Right lobe of liver (tissue), 6 donors: ENCODE measurements around the gene ZNF547. TPM values are rescaled to one million over a fixed set of nuclear protein-coding genes. Genes with fewer than 3 reads are reported as not detected.
A peak's percentile ranks its signal among the peaks of the same experiment; 100 is the strongest.

Experiments
- ATAC-seq, 4 donors: fragments of 200-7000 bp; cut with Tn5 transposase; one replicate each; pipeline ENCODE4 v1.9.1; 2020; ENCODE audit warnings: mild to moderate bottlenecking in 4 of 4, moderate library complexity in 4 of 4
- DNase-seq, 3 donors: peaks; one replicate each; pipeline ENCODE4 v3.0.0-alpha.2; 2020
- H3K27ac ChIP-seq, 3 donors: fragments of 200-600 bp; one replicate each; pipeline ENCODE4 v1.8.0; 2022
- H3K27me3 ChIP-seq, 2 donors: fragments of 200-600 bp; one replicate each; pipeline ENCODE4 v1.8.0; 2022
- H3K36me3 ChIP-seq, 4 donors: fragments of 200-600 bp; sonication (generic) in 1 of 4; one replicate each; pipeline versions ENCODE4 v1.5.1 to v1.8.0; 2017 to 2022; ENCODE audit warnings: control low read depth in 1 of 4
- H3K4me1 ChIP-seq, 4 donors: fragments of 200-600 bp; sonication (generic) in 1 of 4; one replicate each; pipeline versions ENCODE4 v1.5.1 to v1.8.0; 2017 to 2022; ENCODE audit warnings: control low read depth in 1 of 4
- H3K4me3 ChIP-seq, 3 donors: fragments of 200-600 bp; one replicate each; pipeline ENCODE4 v1.8.0; 2022
- H3K9me3 ChIP-seq, 4 donors: fragments of 200-600 bp; sonication (generic) in 1 of 4; one replicate each; pipeline versions ENCODE4 v1.5.1 to v1.8.0; 2017 to 2022; ENCODE audit warnings: control low read depth in 1 of 4
- POLR2A ChIP-seq: fragments of 450-650 bp; IDR thresholded peaks from one replicate; pipeline ENCODE4 v1.6.1; 2017; ENCODE audit warnings: antibody characterized with exemption, mild to moderate bottlenecking
- WGBS: methylation state at CpG from one replicate; pipeline ENCODE4 v1.1.6; 2018; ENCODE audit warnings: low coverage, low lambda C conversion rate; ENCODE audit not compliant: insufficient coverage; ENCODE audit errors: missing lambda C conversion rate; 5-methylcytosine and 5-hydroxymethylcytosine counted together
- intact Hi-C, 2 donors: fragments of 100-400 bp; cut with DNase I; formaldehyde crosslinking; loops; one replicate each; pipeline versions ENCODE4 v1.11.2 to v1.14.1; 2022
- long read RNA-seq: library from polyadenylated mRNA; unstranded; transcript quantifications from one replicate; pipeline ENCODE4 v2.0.0, GENCODE V29; 2019
- total RNA-seq, 6 experiments: library from RNA; depleted of rRNA in 2 of 6; stranded (reverse); fragments of >200 nt in 2 of 6; fragmentation: NEBNext Ultra II Directional in 3 of 6; extraction: Animal tissue kit (Norgen Biotek cat#: 25700) in 3 of 6; gene quantifications; one replicate each; pipeline versions ENCODE4 v1.1.0 to v1.2.4, GENCODE V29; 2016 to 2023
- TF ChIP-seq, protein P1 (sequence below), 4 donors: fragments of 200-600 bp in 3 of 4; fragments of 450-650 bp in 1 of 4; IDR thresholded peaks; one replicate each; pipeline versions ENCODE4 v1.5.1 to v1.8.0; 2016 to 2022; ENCODE audit warnings: antibody characterized with exemption in 4 of 4, mild to moderate bottlenecking in 2 of 4
- donor health status: DM: no; HTN: yes; CAD: no.
- donor health status: DM: no; HTN: no; CAD: no.
- donor health status: DM: no; HTN: no; CAD: no.
- donor health status: DM: no; HTN: yes; CAD: no.
- donor health status: DM: no; HTN: yes; CAD: no.

The ZNF547 gene
- 1 to 10 TPM in 2 of 6 experiments, under 1 TPM in 4; 0.31 to 1.6 (median 0.93) TPM for total RNA-seq
- long read RNA-seq: 0 reads

DNA sequence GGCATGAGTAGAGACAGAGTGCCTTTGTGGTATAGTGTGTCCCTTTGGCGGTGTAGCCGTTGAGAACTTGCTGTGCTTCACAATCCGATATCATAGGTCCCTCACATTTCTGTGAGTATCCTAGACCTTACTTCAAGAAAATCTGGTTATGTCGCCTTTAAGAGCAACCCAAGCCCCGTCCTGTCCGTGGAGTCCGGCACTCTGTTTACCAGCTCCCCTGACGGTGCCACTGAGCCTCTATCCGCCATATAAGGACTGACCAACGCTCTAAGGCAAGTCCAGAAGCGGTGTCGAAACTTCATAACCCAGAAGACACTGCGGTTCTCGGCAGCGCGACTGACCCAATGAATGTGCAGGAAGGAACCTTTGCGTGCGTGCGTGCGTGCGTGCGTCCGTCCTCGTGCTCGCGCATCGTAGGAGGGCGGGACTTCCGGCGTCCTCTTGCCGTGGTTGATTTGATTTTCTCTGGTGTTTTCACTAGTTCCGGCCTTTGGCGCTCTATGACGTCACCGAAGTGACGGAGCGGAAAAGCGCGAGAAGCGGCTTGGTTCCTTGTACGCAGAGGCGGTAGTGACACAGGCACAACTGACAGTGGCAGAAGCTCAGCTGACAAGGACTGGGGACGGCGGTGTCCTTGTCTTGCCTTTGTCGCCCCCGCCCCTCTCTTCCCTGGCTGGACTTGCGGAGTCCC lies at the start of gene ZNF547, which contains the start of gene TRAPPC2B:
ZNF547 (plus strand) TSS at position 555 of the 691 bp plus-strand sequence. CDS start 5,005 bp downstream, outside the sequence.
TRAPPC2B (plus strand) TSS at position 555 of the 691 bp plus-strand sequence. CDS start 1,283 bp downstream, outside the sequence.
- WGBS: 4% methylated on average over 27 of the region's 47 CpGs

DNA sequence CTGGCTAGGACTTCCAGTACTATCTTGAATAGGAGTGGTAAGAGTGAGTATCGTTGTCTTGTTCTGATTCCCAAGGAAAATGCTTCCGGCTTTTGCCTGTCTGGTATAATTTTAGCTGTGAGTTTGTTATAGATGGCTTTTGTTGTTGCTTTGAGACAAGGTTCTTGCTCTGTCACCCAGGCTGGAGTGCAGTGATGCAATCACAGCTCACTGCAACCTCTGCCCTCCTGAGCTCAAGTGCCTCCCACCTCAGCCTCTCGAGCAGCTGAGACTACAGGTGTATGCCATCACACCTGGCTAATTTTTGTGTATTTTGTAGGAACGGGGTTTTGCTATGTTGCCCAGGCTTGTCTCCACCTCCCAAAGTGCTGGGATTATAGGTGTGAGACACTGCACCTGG lies 49.2 kb upstream of the ZNF547 start:
- intact Hi-C loops: no loop called here
- ATAC-seq (no peak), DNase-seq (no peak)
- peaks cover 0 to 5% (median 0%) of the 10 kb centered on the region in 4 donors for H3K9me3 ChIP-seq
- H3K27me3 ChIP-seq: no peaks in the 10 kb centered on the region
- TF ChIP-seq POLR2A: no peak
- TF ChIP-seq, protein P1, sequence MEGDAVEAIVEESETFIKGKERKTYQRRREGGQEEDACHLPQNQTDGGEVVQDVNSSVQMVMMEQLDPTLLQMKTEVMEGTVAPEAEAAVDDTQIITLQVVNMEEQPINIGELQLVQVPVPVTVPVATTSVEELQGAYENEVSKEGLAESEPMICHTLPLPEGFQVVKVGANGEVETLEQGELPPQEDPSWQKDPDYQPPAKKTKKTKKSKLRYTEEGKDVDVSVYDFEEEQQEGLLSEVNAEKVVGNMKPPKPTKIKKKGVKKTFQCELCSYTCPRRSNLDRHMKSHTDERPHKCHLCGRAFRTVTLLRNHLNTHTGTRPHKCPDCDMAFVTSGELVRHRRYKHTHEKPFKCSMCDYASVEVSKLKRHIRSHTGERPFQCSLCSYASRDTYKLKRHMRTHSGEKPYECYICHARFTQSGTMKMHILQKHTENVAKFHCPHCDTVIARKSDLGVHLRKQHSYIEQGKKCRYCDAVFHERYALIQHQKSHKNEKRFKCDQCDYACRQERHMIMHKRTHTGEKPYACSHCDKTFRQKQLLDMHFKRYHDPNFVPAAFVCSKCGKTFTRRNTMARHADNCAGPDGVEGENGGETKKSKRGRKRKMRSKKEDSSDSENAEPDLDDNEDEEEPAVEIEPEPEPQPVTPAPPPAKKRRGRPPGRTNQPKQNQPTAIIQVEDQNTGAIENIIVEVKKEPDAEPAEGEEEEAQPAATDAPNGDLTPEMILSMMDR (IDR thresholded peaks at IDR 0.05): no peak
- no peak overlapping the region for H3K4me3 ChIP-seq
- WGBS: 35% methylated on average over 4 of the region's 4 CpGs
- H3K4me1 ChIP-seq: no peaks in the 10 kb centered on the region
- no peaks in the 10 kb centered on the region for H3K36me3 ChIP-seq
- H3K27ac ChIP-seq: no peak overlapping the region

More for the DNA sequence above, at the start of gene ZNF547, which contains the start of gene TRAPPC2B:
- peak; percentile 94 to 99 (median 96) for ATAC-seq
- peak; percentile 97 to 99 (median 98) for DNase-seq
- intact Hi-C loops: no loop called here
- TF ChIP-seq POLR2A: peak; percentile 65
- TF ChIP-seq, protein P1 (IDR thresholded peaks at IDR 0.05): no peak
- no peaks in the 10 kb centered on the region for H3K36me3 ChIP-seq
- no peaks in the 10 kb centered on the region for H3K9me3 ChIP-seq
- H3K27ac ChIP-seq: peak within 1 kb of the TSS; percentile 91 to 94 (median 93)
- H3K4me3 ChIP-seq: peak within 1 kb of the TSS; percentile 78 to 86 (median 82)
- no peaks in the 10 kb centered on the region for H3K27me3 ChIP-seq
- peaks cover 0 to 5% (median 2%) of the 10 kb centered on the region in 4 donors for H3K4me1 ChIP-seq

DNA sequence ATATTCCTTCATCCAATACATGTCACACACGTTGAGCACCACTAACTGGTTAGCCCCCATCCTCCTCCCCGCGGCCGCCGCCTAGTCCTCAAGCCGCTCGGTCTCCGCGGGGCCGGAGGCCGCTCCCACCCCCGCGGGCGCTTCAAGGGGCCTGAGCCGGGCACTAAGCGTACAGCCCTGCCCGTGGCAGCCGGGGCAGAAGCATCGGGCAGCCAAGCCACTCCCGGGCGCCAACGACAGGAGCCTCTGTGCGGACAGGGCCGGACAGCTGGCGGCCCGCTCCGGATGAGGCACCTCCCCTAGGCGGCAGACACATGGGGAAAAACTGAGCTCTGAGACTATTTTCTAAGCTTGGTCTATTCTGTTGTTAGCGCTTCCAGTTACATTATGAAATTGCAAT lies 45.8 kb upstream of the ZNF547 start:
- Histone ChIP-seq H3K27me3 (no peaks in the 10 kb centered on the region), H3K4me1 (peaks cover 0 to 15% (median 0%) of the 10 kb centered on the region in 4 donors), H3K4me3 (no peak overlapping the region), H3K27ac (no peak overlapping the region), H3K36me3 (no peaks in the 10 kb centered on the region), H3K9me3 (no peaks in the 10 kb centered on the region)
- intact Hi-C loops: no loop called here
- TF ChIP-seq POLR2A: no peak
- TF ChIP-seq, protein P1 (IDR thresholded peaks at IDR 0.05): no peak
- WGBS: 15% methylated on average over 20 of the region's 29 CpGs
- ATAC-seq (no peak), DNase-seq (no peak)

DNA sequence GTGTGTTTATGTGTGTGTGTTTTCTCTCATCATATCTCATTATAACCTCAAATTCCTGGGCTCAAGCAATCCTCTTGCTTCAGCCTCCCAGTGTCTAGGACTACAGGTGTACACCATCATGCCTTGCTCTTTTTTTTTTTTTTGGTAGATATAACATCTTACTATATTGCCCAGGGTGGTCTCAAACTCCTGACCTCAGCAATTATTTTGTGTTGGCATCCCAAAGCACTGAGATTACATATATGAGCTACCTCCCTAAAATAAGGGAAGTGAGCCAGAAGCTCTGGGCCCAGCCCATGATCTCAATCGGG lies 43.5 kb upstream of the ZNF547 start:
- peak overlapping the region; percentile 58 to 81 (median 71) for H3K27ac ChIP-seq
- H3K4me3 ChIP-seq: peak overlapping the region; percentile 59 to 87 (median 77)
- intact Hi-C loops: no loop called here
- TF ChIP-seq, protein P1 (IDR thresholded peaks at IDR 0.05): no peak
- TF ChIP-seq POLR2A: no peak
- no CpG with 5 or more reads among the region's 1 CpG for WGBS
- H3K27me3 ChIP-seq: no peaks in the 10 kb centered on the region
- H3K36me3 ChIP-seq: peaks cover 0 to 13% (median 2%) of the 10 kb centered on the region in 4 donors
- H3K4me1 ChIP-seq: peaks cover 0 to 15% (median 0%) of the 10 kb centered on the region in 4 donors
- DNase-seq (no peak), ATAC-seq (peak in 2 of 4 donors; percentile 42 to 52)
- no peaks in the 10 kb centered on the region for H3K9me3 ChIP-seq
